ENCODE results near the gene CHRNE. TPM values are rescaled to one million over a fixed set of nuclear protein-coding genes. Genes with fewer than 3 reads are reported as not detected.

CHRNE gene
- total and polyA plus RNA-seq, 2 donors (not counting 1 experiment from before 2014, with no cell fraction given): 0.99 to 4.7 TPM

- no peak overlapping the region for H3K27ac ChIP-seq (ENCODE audit: low read length in 2 of 2)
- H3K9ac ChIP-seq (ENCODE audit: low read length): no peak overlapping the region
- TF ChIP-seq, protein P1, sequence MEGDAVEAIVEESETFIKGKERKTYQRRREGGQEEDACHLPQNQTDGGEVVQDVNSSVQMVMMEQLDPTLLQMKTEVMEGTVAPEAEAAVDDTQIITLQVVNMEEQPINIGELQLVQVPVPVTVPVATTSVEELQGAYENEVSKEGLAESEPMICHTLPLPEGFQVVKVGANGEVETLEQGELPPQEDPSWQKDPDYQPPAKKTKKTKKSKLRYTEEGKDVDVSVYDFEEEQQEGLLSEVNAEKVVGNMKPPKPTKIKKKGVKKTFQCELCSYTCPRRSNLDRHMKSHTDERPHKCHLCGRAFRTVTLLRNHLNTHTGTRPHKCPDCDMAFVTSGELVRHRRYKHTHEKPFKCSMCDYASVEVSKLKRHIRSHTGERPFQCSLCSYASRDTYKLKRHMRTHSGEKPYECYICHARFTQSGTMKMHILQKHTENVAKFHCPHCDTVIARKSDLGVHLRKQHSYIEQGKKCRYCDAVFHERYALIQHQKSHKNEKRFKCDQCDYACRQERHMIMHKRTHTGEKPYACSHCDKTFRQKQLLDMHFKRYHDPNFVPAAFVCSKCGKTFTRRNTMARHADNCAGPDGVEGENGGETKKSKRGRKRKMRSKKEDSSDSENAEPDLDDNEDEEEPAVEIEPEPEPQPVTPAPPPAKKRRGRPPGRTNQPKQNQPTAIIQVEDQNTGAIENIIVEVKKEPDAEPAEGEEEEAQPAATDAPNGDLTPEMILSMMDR (IDR thresholded peaks at IDR 0.05): no peak
- TF ChIP-seq EZH2 (IDR thresholded peaks at IDR 0.05; ENCODE audit: borderline replicate concordance, insufficient read depth, low read depth, low read length, poor library complexity, severe bottlenecking): no peak
- no peak overlapping the region for H3K4me2 ChIP-seq (replicated peaks; ENCODE audit: low read depth, low read length, poor library complexity, severe bottlenecking)
- ChIA-PET CTCF (interaction anchor here (0.8 to 1.1 kb wide), 2 partner anchors 11 to 66 kb away, joined by 3 to 5 read pairs; partner anchors contain the start of gene CHRNE), POLR2A (interaction anchor here (0.6 kb wide), 1 partner anchor 112 kb away, joined by 3 read pairs; no protein-coding TSS in a partner anchor)
- peaks cover 0 to 5% (median 0%) of the 10 kb centered on the region in 4 experiments for H3K27me3 ChIP-seq (replicated peaks in 1 of 4; ENCODE audit: control extremely low read depth in 1 of 4, control insufficient read depth in 3 of 4, insufficient read depth in 4 of 4, low read length in 3 of 4)
- H3K79me2 ChIP-seq (ENCODE audit: control insufficient read depth, insufficient read depth, low read length): no peaks in the 10 kb centered on the region
- Mint-ChIP-seq H3K4me1 (no peaks in the 10 kb centered on the region), H3K27me3 (peaks cover 5% of the 10 kb centered on the region), H3K9me3 (ENCODE audit: insufficient read depth) (no peaks in the 10 kb centered on the region), H3K4me3 (no peak overlapping the region), H3K27ac (no peak overlapping the region)
- ATAC-seq (ENCODE audit: low read depth): no peak
- H2AFZ ChIP-seq (ENCODE audit: insufficient read depth, low read depth, low read length, poor library complexity, severe bottlenecking): no peak overlapping the region
- H3K36me3 ChIP-seq (replicated peaks in 1 of 2; ENCODE audit: control extremely low read depth in 1 of 2, control insufficient read depth in 1 of 2, extremely low read depth in 1 of 2, insufficient read depth in 2 of 2, low read length in 1 of 2): no peaks in the 10 kb centered on the region
- no peak overlapping the region for H3K4me3 ChIP-seq (ENCODE audit: control extremely low read depth in 1 of 5, extremely low read depth in 1 of 5, insufficient read depth in 1 of 5, low read depth in 2 of 5, low read length in 4 of 5)
- peaks cover under 1 to 5% of the 10 kb centered on the region in 2 donors for H3K4me1 ChIP-seq (ENCODE audit: control insufficient read depth in 2 of 2, insufficient read depth in 2 of 2, low read length in 2 of 2)
- DNase-seq: no peak
- no CpG with 5 or more reads among the region's 1 CpG for WGBS (ENCODE audit: insufficient coverage)
- H4K20me1 ChIP-seq (ENCODE audit: control insufficient read depth, insufficient read depth, low read length, poor library complexity, severe bottlenecking): no peaks in the 10 kb centered on the region
- intact Hi-C loops (cut with micrococcal nuclease): no loop called here
- no peaks in the 10 kb centered on the region for H3K9me3 ChIP-seq (ENCODE audit: control extremely low read depth in 1 of 3, control insufficient read depth in 2 of 3, insufficient read depth in 1 of 3, low read length in 2 of 3)
Measured at GRCh38 chr17:4913994-4914393, 11.1 kb upstream of the CHRNE start.

DNA sequence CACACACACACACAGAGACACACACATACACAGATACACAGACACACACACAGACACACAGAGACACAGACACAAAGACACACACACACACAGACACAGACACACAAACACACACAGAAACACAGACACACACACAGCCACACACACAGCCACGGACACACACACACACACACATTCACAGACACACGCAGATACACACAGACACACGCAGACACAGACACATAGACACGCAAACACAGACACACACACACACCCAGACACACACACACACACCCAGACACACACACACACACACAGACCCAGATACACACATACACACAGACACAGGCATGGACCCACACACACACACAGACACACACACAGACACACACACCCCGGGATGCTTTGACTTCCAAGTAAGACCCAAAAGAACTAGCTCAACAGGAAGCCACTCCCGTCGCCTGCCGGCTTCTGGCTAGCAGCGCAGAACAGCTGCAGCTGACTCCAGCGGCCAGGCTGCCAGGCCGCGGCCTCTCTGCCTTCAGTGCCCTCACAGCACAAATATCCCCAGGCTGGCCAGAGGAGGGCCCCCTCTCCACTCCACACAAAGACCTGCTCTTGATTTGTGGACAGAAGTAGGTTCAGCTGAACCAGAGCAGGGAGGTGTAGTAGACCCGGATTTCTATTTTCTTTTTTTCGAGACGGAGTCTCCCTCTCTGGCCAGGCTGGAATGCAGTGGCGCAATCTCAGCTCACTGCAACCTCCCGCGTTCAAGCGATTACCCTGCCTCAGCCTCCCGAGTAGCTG lies 6.0 kb upstream of the CHRNE start:
- DNase-seq (peak; percentile 84), ATAC-seq (ENCODE audit: low read depth) (peak; percentile 99)
- H3K27me3 ChIP-seq (replicated peaks in 1 of 4; ENCODE audit: control extremely low read depth in 1 of 4, control insufficient read depth in 3 of 4, insufficient read depth in 4 of 4, low read length in 3 of 4): peaks cover 0 to 11% (median 1%) of the 10 kb centered on the region in 4 experiments
- POLR2A ChIA-PET: interaction anchor here (0.6 to 2.1 kb wide), 12 partner anchors 31 to 155 kb away, joined by 3 to 11 read pairs (median 3); partner anchors contain the start of genes CAMTA2, RNF167 and SLC25A11
- Mint-ChIP-seq H3K27me3 (peaks cover 9% of the 10 kb centered on the region), H3K4me3 (no peak overlapping the region), H3K4me1 (no peaks in the 10 kb centered on the region), H3K9me3 (ENCODE audit: insufficient read depth) (no peaks in the 10 kb centered on the region), H3K27ac (no peak overlapping the region)
- H3K4me1 ChIP-seq (ENCODE audit: control insufficient read depth in 2 of 2, insufficient read depth in 2 of 2, low read length in 2 of 2): peaks cover 3 to 9% of the 10 kb centered on the region in 2 donors
- no peaks in the 10 kb centered on the region for H4K20me1 ChIP-seq (ENCODE audit: control insufficient read depth, insufficient read depth, low read length, poor library complexity, severe bottlenecking)
- no peaks in the 10 kb centered on the region for H3K9me3 ChIP-seq (ENCODE audit: control extremely low read depth in 1 of 3, control insufficient read depth in 2 of 3, insufficient read depth in 1 of 3, low read length in 2 of 3)
- WGBS (ENCODE audit: insufficient coverage): 22% methylated on average over 16 of the region's 20 CpGs
- H3K9ac ChIP-seq (ENCODE audit: low read length): no peak overlapping the region
- no peaks in the 10 kb centered on the region for H3K79me2 ChIP-seq (ENCODE audit: control insufficient read depth, insufficient read depth, low read length)
- CTCF ChIA-PET: interaction anchor here (0.8 to 2.9 kb wide), 30 partner anchors 10 to 344 kb away, joined by 3 to 39 read pairs (median 5); partner anchors contain the start of genes C17orf107, CAMTA2, ENO3 and RNF167
- intact Hi-C loops (cut with micrococcal nuclease): loop anchor here (1.0 to 2.0 kb wide), 6 partner anchors 30 to 153 kb away; partner anchors contain the start of genes CAMTA2 and SPAG7
- peak overlapping the region; percentile 78 for H2AFZ ChIP-seq (ENCODE audit: insufficient read depth, low read depth, low read length, poor library complexity, severe bottlenecking)
- no peaks in the 10 kb centered on the region for H3K36me3 ChIP-seq (replicated peaks in 1 of 2; ENCODE audit: control extremely low read depth in 1 of 2, control insufficient read depth in 1 of 2, extremely low read depth in 1 of 2, insufficient read depth in 2 of 2, low read length in 1 of 2)
- TF ChIP-seq, protein P1 (IDR thresholded peaks at IDR 0.05): peak; percentile 74
- no peak for TF ChIP-seq EZH2 (IDR thresholded peaks at IDR 0.05; ENCODE audit: borderline replicate concordance, insufficient read depth, low read depth, low read length, poor library complexity, severe bottlenecking)
- H3K27ac ChIP-seq (ENCODE audit: low read length in 2 of 2): no peak overlapping the region
- H3K4me3 ChIP-seq (ENCODE audit: control extremely low read depth in 1 of 5, extremely low read depth in 1 of 5, insufficient read depth in 1 of 5, low read depth in 2 of 5, low read length in 4 of 5): no peak overlapping the region
- peak overlapping the region; percentile 42 for H3K4me2 ChIP-seq (replicated peaks; ENCODE audit: low read depth, low read length, poor library complexity, severe bottlenecking)

Measured in B cell (primary cell).